Upper lobe of left lung (tissue), 6 donors: Measurements from ENCODE around the gene MYOM1. TPM values are rescaled to one million over a fixed set of nuclear protein-coding genes. Genes with fewer than 3 reads are reported as not detected.

Source experiments
- ATAC-seq, 2 donors: fragments of 200-7000 bp; cut with Tn5 transposase; one replicate each; pipeline ENCODE4 v1.9.1; 2022; ENCODE audit warnings: mild to moderate bottlenecking in 2 of 2, moderate library complexity in 2 of 2; ENCODE audit not compliant: low FRiP score in 2 of 2
- DNase-seq, 2 donors: peaks; one replicate each; pipeline ENCODE4 v3.0.0-alpha.2; 2019 to 2020
- H3K27ac ChIP-seq, 4 donors: fragments of 200-600 bp; sonication (generic); one replicate each; pipeline ENCODE4 v1.5.1; 2016 to 2019
- H3K27me3 ChIP-seq, 4 donors: fragments of 200-600 bp; sonication (generic); one replicate each; pipeline ENCODE4 v1.5.1; 2017 to 2019
- H3K36me3 ChIP-seq, 4 donors: fragments of 200-600 bp; sonication (generic); one replicate each; pipeline ENCODE4 v1.5.1; 2016 to 2019
- H3K4me1 ChIP-seq, 4 donors: fragments of 200-600 bp; sonication (generic); one replicate each; pipeline ENCODE4 v1.5.1; 2018 to 2019
- H3K4me3 ChIP-seq, 4 donors: fragments of 200-600 bp; sonication (generic); one replicate each; pipeline ENCODE4 v1.5.1; 2017 to 2019; ENCODE audit warnings: mild to moderate bottlenecking in 2 of 4, moderate library complexity in 1 of 4
- H3K9me3 ChIP-seq, 4 donors: fragments of 200-600 bp; sonication (generic); one replicate each; pipeline ENCODE4 v1.5.1; 2018 to 2019
- EP300 ChIP-seq, 4 donors: sonication (generic); formaldehyde crosslinking; IDR thresholded peaks; one replicate each; pipeline ENCODE4 v1.5.1; 2017; ENCODE audit warnings: antibody characterized with exemption in 4 of 4, control low read depth in 2 of 4
- POLR2A ChIP-seq, 4 donors: fragments of 450-650 bp; IDR thresholded peaks; one replicate each; pipeline ENCODE4 v1.5.1; 2016 to 2017; ENCODE audit warnings: antibody characterized with exemption in 4 of 4, mild to moderate bottlenecking in 2 of 4
- POLR2AphosphoS5 ChIP-seq, 2 donors: sonication (generic); formaldehyde crosslinking; IDR thresholded peaks; one replicate each; pipeline ENCODE4 v1.5.1; 2017; ENCODE audit warnings: antibody characterized with exemption in 2 of 2
- WGBS, 2 donors: methylation state at CpG; one replicate each; pipeline ENCODE4 v1.1.5; 2017 to 2018; 5-methylcytosine and 5-hydroxymethylcytosine counted together
- total RNA-seq, 6 donors: library from RNA; depleted of rRNA in 4 of 6; stranded (reverse); fragments of >200 nt in 4 of 6; gene quantifications; one replicate each; pipeline versions ENCODE4 v1.1.0 to v1.2.1, GENCODE V29; 2016 to 2021
- TF ChIP-seq, protein P1 (sequence below), 6 experiments: fragments of 450-650 bp in 4 of 6; fragments of 200-600 bp in 2 of 6; sonication (generic) in 2 of 6; IDR thresholded peaks; one replicate each; pipeline ENCODE4 v1.5.1; 2016 to 2019; ENCODE audit warnings: antibody characterized with exemption in 6 of 6
- donor health status: DM: no; HTN: no; CAD: no; lungs with moderate emphysema.
- donor health status: DM: no; HTN: yes; CAD: no; lungs with severe emphysema.

Gene MYOM1
- total RNA-seq, 6 donors from 2014 or later = 0.76 to 11.2 (median 2.2) TPM

DNA sequence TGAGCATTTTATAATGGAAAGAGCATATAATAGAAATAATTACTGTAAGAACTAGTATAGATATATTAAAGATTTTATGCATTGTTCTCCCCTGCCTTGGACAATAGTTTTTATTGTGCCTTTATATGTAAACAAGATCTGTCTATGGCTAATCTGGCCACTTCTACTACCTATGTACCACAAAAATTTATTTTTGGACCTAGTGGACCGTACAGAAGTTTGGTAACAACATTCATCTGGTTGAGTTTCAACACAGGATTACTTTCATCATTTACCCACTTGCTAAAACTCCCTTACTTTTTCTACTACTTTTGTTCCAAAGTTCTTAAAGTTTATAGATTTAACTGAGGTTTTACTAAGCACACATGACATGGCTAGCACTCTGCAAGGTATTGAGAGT is 13.2 kb upstream of the MYOM1 start:
- no peaks in the 10 kb centered on the region for H3K27me3 ChIP-seq
- no peak for ATAC-seq
- H3K4me3 ChIP-seq = no peak overlapping the region
- DNase-seq = no peak
- no peaks in the 10 kb centered on the region for H3K4me1 ChIP-seq
- TF ChIP-seq EP300 (IDR thresholded peaks at IDR 0.05) (no peak), POLR2A (IDR thresholded peaks at IDR 0.05) (no peak)
- TF ChIP-seq, protein P1, sequence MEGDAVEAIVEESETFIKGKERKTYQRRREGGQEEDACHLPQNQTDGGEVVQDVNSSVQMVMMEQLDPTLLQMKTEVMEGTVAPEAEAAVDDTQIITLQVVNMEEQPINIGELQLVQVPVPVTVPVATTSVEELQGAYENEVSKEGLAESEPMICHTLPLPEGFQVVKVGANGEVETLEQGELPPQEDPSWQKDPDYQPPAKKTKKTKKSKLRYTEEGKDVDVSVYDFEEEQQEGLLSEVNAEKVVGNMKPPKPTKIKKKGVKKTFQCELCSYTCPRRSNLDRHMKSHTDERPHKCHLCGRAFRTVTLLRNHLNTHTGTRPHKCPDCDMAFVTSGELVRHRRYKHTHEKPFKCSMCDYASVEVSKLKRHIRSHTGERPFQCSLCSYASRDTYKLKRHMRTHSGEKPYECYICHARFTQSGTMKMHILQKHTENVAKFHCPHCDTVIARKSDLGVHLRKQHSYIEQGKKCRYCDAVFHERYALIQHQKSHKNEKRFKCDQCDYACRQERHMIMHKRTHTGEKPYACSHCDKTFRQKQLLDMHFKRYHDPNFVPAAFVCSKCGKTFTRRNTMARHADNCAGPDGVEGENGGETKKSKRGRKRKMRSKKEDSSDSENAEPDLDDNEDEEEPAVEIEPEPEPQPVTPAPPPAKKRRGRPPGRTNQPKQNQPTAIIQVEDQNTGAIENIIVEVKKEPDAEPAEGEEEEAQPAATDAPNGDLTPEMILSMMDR (IDR thresholded peaks at IDR 0.05) = no peak
- no peak overlapping the region for H3K27ac ChIP-seq
- no peaks in the 10 kb centered on the region for H3K9me3 ChIP-seq
- WGBS, 2 donors = 83 to 84% methylated on average over 1 of the region's 1 CpG
- H3K36me3 ChIP-seq = no peaks in the 10 kb centered on the region

GRCh38 chr18:3230401-3231334 is 10.9 kb upstream of the MYOM1 start:
- no peaks in the 10 kb centered on the region for H3K9me3 ChIP-seq
- peak overlapping the region in 3 of 4 donors; percentile 2 to 12 (median 9) for H3K4me3 ChIP-seq
- no peaks in the 10 kb centered on the region for H3K4me1 ChIP-seq
- ATAC-seq = peak; percentile 64 to 78
- TF ChIP-seq, protein P1 (IDR thresholded peaks at IDR 0.05) = no peak
- no peak for TF ChIP-seq POLR2AphosphoS5 (IDR thresholded peaks at IDR 0.05)
- TF ChIP-seq EP300 (IDR thresholded peaks at IDR 0.05) = no peak
- TF ChIP-seq POLR2A (IDR thresholded peaks at IDR 0.05) = no peak
- H3K36me3 ChIP-seq = no peaks in the 10 kb centered on the region
- DNase-seq = peak in 1 of 2 donors; percentile 69
- H3K27ac ChIP-seq = no peak overlapping the region
- H3K27me3 ChIP-seq = no peaks in the 10 kb centered on the region
- 73 to 79% methylated on average over 9 of the region's 9 CpGs for WGBS, 2 donors

- DNase-seq (no peak), ATAC-seq (no peak)
- 87 to 95% methylated on average over 6 of the region's 6 CpGs for WGBS, 2 donors
- no peak overlapping the region for H3K27ac ChIP-seq
- H3K9me3 ChIP-seq = no peaks in the 10 kb centered on the region
- H3K4me1 ChIP-seq = no peaks in the 10 kb centered on the region
- TF ChIP-seq, protein P1 (IDR thresholded peaks at IDR 0.05) = no peak
- TF ChIP-seq POLR2A (IDR thresholded peaks at IDR 0.05) = no peak
- TF ChIP-seq POLR2AphosphoS5 (IDR thresholded peaks at IDR 0.05) = no peak
- TF ChIP-seq EP300 (IDR thresholded peaks at IDR 0.05) = no peak
- H3K4me3 ChIP-seq = no peak overlapping the region
- no peaks in the 10 kb centered on the region for H3K36me3 ChIP-seq
- no peaks in the 10 kb centered on the region for H3K27me3 ChIP-seq
Observed at GRCh38 chr18:3226048-3226447, 6.3 kb upstream of the MYOM1 start.

DNA sequence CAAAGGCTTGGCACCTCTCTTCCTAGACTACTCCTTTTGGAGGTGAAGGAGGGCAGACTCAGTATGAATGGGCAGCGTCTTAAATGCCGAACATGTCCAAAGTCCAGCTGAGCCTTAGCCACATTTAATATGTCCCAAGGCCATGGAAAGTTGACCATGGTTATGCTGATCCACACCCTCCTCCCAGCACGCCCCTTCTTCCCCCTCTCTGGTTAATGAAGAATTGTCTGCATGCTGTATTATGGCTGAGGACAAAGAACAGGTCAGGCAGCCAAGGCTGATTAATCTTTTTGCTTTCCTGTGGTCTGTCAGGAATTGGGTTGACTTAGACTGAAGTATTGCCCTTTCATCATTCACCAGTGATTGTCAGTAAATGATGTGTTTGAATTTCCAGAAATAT is 5.8 kb upstream of the MYOM1 start:
- H3K36me3 ChIP-seq = no peaks in the 10 kb centered on the region
- TF ChIP-seq EP300 (IDR thresholded peaks at IDR 0.05) (no peak), POLR2A (IDR thresholded peaks at IDR 0.05) (no peak), POLR2AphosphoS5 (IDR thresholded peaks at IDR 0.05) (no peak)
- TF ChIP-seq, protein P1 (IDR thresholded peaks at IDR 0.05) = no peak
- H3K27ac ChIP-seq = no peak overlapping the region
- H3K4me1 ChIP-seq = no peaks in the 10 kb centered on the region
- no peaks in the 10 kb centered on the region for H3K9me3 ChIP-seq
- DNase-seq (no peak), ATAC-seq (no peak)
- 91 to 94% methylated on average over 3 of the region's 3 CpGs for WGBS, 2 donors
- no peak overlapping the region for H3K4me3 ChIP-seq
- H3K27me3 ChIP-seq = no peaks in the 10 kb centered on the region
